Erythroblast (primary cell): Measurements from ENCODE around the gene CD300LF.

Experiments used
- GATA1 ChIP-seq: IDR thresholded peaks from 2 replicates; pipeline ENCODE4 v1.6.1; 2011; ENCODE audit warnings: low read depth, mild to moderate bottlenecking, control low read depth, low read length, moderate library complexity
- POLR2A ChIP-seq: IDR thresholded peaks from 2 replicates; pipeline ENCODE4 v1.6.1; 2011; ENCODE audit warnings: mild to moderate bottlenecking, low read length

DNA sequence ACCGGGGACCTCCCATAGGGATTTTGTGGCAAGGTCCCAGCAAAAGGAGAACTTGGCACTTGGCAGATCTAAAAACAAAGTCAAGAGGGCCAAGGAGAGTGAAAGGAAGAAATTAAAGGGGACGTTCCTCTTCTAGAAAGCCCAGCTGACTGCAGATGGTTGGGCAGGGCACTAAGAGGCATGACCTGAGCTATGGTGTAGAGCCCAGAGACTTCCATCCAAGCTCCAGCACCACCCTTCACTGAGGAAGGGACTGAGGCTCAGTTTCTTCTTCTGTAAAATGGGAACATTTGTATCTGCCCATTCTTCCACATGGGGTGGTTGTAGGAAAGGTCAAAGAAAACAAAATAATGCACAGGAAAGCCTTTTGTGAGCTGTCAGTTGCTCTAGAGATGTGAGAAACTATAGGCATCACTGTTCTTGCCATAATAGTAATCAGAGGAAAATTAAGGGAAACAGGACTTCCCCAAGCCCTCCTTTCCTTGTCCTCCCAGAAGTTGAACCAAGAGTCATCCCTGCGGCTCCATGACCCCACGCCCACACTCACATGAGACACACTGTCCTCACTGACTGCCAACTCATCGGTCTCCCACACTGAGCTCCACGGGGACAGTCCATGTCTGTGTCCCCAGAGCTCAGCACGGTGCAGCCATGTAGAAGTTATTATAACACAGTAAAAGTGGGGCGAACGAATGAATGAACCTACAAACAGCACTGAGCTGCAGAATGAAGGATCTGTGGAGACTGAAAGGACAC lies 10.4 kb downstream of the CD300LF start:
- TF ChIP-seq POLR2A, result no peak
- TF ChIP-seq GATA1, result no peak
